HEK293 (cell line): ENCODE measurements around the gene CHMP4A.

ENCODE experiments used
- CTCF ChIA-PET: fragments of 350-600 bp; formaldehyde crosslinking; extraction: SDS; loops from one replicate; lab custom pipeline; 2021; ENCODE audit warnings: antibody characterized with exemption; lab: Yijun Ruan, JAX
- POLR2A ChIA-PET: fragments of 300-600 bp; formaldehyde crosslinking; extraction: SDS; loops from one replicate; lab custom pipeline; 2020; ENCODE audit warnings: antibody characterized with exemption, inconsistent platforms; lab: Yijun Ruan, JAX
- H3K27ac ChIP-seq: fragments of 200-500 bp; sonication (Bioruptor generic); 2 replicates; pipeline ENCODE4 v1.5.1; 2014; ENCODE audit warnings: low read depth, low read length, control low read depth, inconsistent platforms; ENCODE audit errors: extremely low read depth
- H3K36me3 ChIP-seq, 2 experiments: fragments of 200-500 bp in 1 of 2; sonication (Bioruptor generic) in 1 of 2; 1 replicate in 1 of 2; 2 replicates in 1 of 2; pipeline ENCODE4 v1.5.1; 2014 to 2017; ENCODE audit warnings: inconsistent platforms in 2 of 2, low read length in 2 of 2; ENCODE audit not compliant: control insufficient read depth in 2 of 2, insufficient read depth in 1 of 2
- H3K4me1 ChIP-seq: fragments of 200-500 bp; sonication (Bioruptor generic); 2 replicates; pipeline ENCODE4 v1.5.1; 2014; ENCODE audit warnings: mild to moderate bottlenecking, low read length, inconsistent platforms; ENCODE audit not compliant: control insufficient read depth, insufficient read depth
- H3K4me3 ChIP-seq: 2 replicates; pipeline ENCODE4 v1.5.1; 2011; ENCODE audit warnings: low read depth, mild to moderate bottlenecking, control low read depth, low read length, moderate library complexity
- H3K9me3 ChIP-seq: fragments of 200-500 bp; sonication (Bioruptor generic); 2 replicates; pipeline ENCODE4 v1.5.1; 2014; ENCODE audit warnings: low read depth, low read length, inconsistent platforms; ENCODE audit not compliant: control insufficient read depth, insufficient read depth
- GLI2 ChIP-seq: fragments of 450-650 bp; formaldehyde crosslinking; IDR thresholded peaks from 2 replicates; pipeline ENCODE4; 2017; ENCODE audit warnings: missing biosample characterization, missing genetic modification characterization, low read depth, borderline replicate concordance
- GLIS2 ChIP-seq: fragments of 450-650 bp; formaldehyde crosslinking; IDR thresholded peaks from 2 replicates; pipeline ENCODE4 v1.5.1; 2016; ENCODE audit warnings: missing biosample characterization, missing genetic modification characterization
- KLF10 ChIP-seq: fragments of 450-650 bp; IDR thresholded peaks from 2 replicates; pipeline ENCODE4 v1.5.1; 2018; ENCODE audit warnings: missing biosample characterization, mild to moderate bottlenecking, missing genetic modification characterization
- MEIS1 ChIP-seq: sonication (generic); formaldehyde crosslinking; IDR thresholded peaks from 2 replicates; pipeline ENCODE4 v1.8.1; 2022; ENCODE audit warnings: missing genetic modification reagents, mild to moderate bottlenecking, borderline replicate concordance
- PRDM1 ChIP-seq: fragments of 450-650 bp; formaldehyde crosslinking; IDR thresholded peaks from 2 replicates; pipeline ENCODE4; 2016; ENCODE audit warnings: missing biosample characterization, missing genetic modification characterization
- YY1 ChIP-seq: fragments of 450-650 bp; formaldehyde crosslinking; IDR thresholded peaks from 2 replicates; pipeline ENCODE4 v1.5.1; 2018; ENCODE audit warnings: missing biosample characterization, missing genetic modification characterization
- ZEB2 ChIP-seq: fragments of 450-650 bp; formaldehyde crosslinking; IDR thresholded peaks from 2 replicates; pipeline ENCODE4 v1.5.1; 2016; ENCODE audit warnings: missing biosample characterization, missing genetic modification characterization
- ZNF155 ChIP-seq: fragments of 450-650 bp; formaldehyde crosslinking; IDR thresholded peaks from 2 replicates; pipeline ENCODE4 v1.5.1; 2016; ENCODE audit warnings: missing biosample characterization, missing genetic modification characterization
- ZNF175 ChIP-seq: fragments of 450-650 bp; formaldehyde crosslinking; IDR thresholded peaks from 2 replicates; pipeline ENCODE4 v1.5.1; 2016; ENCODE audit warnings: missing biosample characterization, missing genetic modification characterization
- ZNF214 ChIP-seq: fragments of 450-650 bp; formaldehyde crosslinking; IDR thresholded peaks from 2 replicates; pipeline ENCODE4 v1.5.1; 2017; ENCODE audit warnings: missing biosample characterization, mild to moderate bottlenecking, missing genetic modification characterization, borderline replicate concordance
- ZNF23 ChIP-seq: fragments of 450-650 bp; formaldehyde crosslinking; IDR thresholded peaks from 2 replicates; pipeline ENCODE4 v1.5.1; 2016; ENCODE audit warnings: missing biosample characterization, missing genetic modification characterization, borderline replicate concordance
- ZNF350 ChIP-seq: fragments of 450-650 bp; formaldehyde crosslinking; IDR thresholded peaks from 2 replicates; pipeline ENCODE4 v1.5.0; 2017; ENCODE audit warnings: missing biosample characterization, mild to moderate bottlenecking, missing genetic modification characterization
- ZNF398 ChIP-seq: fragments of 450-650 bp; formaldehyde crosslinking; IDR thresholded peaks from 2 replicates; pipeline ENCODE4 v1.5.1; 2017; ENCODE audit warnings: missing biosample characterization, missing genetic modification characterization
- ZNF561 ChIP-seq: fragments of 450-650 bp; IDR thresholded peaks from 2 replicates; pipeline ENCODE4 v1.5.1; 2018; ENCODE audit warnings: missing biosample characterization, missing genetic modification characterization, borderline replicate concordance
- ZNF629 ChIP-seq: fragments of 450-650 bp; formaldehyde crosslinking; IDR thresholded peaks from 2 replicates; pipeline ENCODE4 v1.5.1; 2017; ENCODE audit warnings: missing biosample characterization, missing genetic modification characterization
- ZNF701 ChIP-seq: fragments of 450-650 bp; formaldehyde crosslinking; IDR thresholded peaks from 2 replicates; pipeline ENCODE4 v1.5.1; 2016; ENCODE audit warnings: missing biosample characterization, missing genetic modification characterization
- ZSCAN30 ChIP-seq: fragments of 450-650 bp; IDR thresholded peaks from 2 replicates; pipeline ENCODE4 v1.5.1; 2018; ENCODE audit warnings: missing biosample characterization, mild to moderate bottlenecking, missing genetic modification characterization, moderate library complexity
- TF ChIP-seq, protein P1 (sequence below): fragments of 450-650 bp; formaldehyde crosslinking; IDR thresholded peaks from 2 replicates; pipeline ENCODE4 v1.5.1; 2016; ENCODE audit warnings: missing biosample characterization, missing genetic modification characterization
- TF ChIP-seq, protein P2 (sequence below): fragments of 450-650 bp; formaldehyde crosslinking; IDR thresholded peaks from 2 replicates; pipeline ENCODE4 v1.5.1; 2016; ENCODE audit warnings: missing biosample characterization, missing genetic modification characterization, borderline replicate concordance

Gene CHMP4A

DNA sequence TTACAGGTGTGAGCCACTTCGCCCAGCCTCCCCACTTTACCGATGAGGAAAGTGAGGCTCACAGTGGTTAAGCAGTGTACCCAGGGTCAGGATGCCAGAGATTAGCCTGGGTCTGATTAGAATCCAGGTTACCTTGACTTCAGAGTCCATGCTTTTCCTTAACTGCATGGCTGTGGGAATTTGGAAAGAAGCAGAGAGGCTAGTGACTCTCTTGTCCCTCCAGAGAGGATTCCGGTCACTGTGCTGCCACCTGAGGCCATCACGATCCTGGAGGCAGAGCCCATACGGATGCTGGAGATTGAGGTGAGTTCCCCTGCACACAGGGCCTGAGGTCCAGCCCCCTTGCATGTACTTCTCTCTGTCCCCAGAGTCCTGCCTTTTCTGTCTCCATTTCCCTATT is 36.7 kb downstream of the CHMP4A start:
- TF ChIP-seq PRDM1 (tag by site-specific recombination) (no peak), ZEB2 (no peak)
- TF ChIP-seq, protein P1, sequence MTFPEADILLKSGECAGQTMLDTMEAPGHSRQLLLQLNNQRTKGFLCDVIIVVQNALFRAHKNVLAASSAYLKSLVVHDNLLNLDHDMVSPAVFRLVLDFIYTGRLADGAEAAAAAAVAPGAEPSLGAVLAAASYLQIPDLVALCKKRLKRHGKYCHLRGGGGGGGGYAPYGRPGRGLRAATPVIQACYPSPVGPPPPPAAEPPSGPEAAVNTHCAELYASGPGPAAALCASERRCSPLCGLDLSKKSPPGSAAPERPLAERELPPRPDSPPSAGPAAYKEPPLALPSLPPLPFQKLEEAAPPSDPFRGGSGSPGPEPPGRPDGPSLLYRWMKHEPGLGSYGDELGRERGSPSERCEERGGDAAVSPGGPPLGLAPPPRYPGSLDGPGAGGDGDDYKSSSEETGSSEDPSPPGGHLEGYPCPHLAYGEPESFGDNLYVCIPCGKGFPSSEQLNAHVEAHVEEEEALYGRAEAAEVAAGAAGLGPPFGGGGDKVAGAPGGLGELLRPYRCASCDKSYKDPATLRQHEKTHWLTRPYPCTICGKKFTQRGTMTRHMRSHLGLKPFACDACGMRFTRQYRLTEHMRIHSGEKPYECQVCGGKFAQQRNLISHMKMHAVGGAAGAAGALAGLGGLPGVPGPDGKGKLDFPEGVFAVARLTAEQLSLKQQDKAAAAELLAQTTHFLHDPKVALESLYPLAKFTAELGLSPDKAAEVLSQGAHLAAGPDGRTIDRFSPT (tag by site-specific recombination) = no peak
- peaks cover 0 to 54% of the 10 kb centered on the region in 2 experiments; a peak in 2 of 3 replicates for H3K36me3 ChIP-seq
- no peak overlapping the region for H3K4me3 ChIP-seq
- H3K4me1 ChIP-seq = no peaks in the 10 kb centered on the region
- ChIA-PET POLR2A (interaction anchor here (0.9 kb wide), 1 partner anchor 40 kb away, joined by 4 read pairs; the partner anchor contains the start of gene PSME1), CTCF (no interaction called here)
- H3K9me3 ChIP-seq = no peaks in the 10 kb centered on the region
- 0 out of 2 replicates have a peak overlapping the region, but pooled peaks have one; percentile 9 for H3K27ac ChIP-seq

GRCh38 chr14:24172871-24173281 is 40.4 kb downstream of the CHMP4A start:
- peaks cover 0 to 18% of the 10 kb centered on the region in 2 experiments; a peak in 2 of 3 replicates for H3K36me3 ChIP-seq
- H3K4me1 ChIP-seq = no peaks in the 10 kb centered on the region
- POLR2A ChIA-PET = interaction anchor here (1.5 kb wide), 1 partner anchor 13 kb away, joined by 3 read pairs; no protein-coding TSS in a partner anchor
- CTCF ChIA-PET = no interaction called here
- H3K9me3 ChIP-seq = no peaks in the 10 kb centered on the region
- H3K4me3 ChIP-seq = no peak overlapping the region
- TF ChIP-seq ZNF561 (tag by site-specific recombination) (no peak), ZNF629 (no peak), GLIS2 (tag by site-specific recombination) (no peak), ZNF175 (tag by site-specific recombination) (no peak), ZNF350 (no peak), KLF10 (no peak), ZNF398 (tag by site-specific recombination) (no peak), GLI2 (tag by site-specific recombination) (no peak), ZNF701 (tag by site-specific recombination) (no peak), YY1 (tag by site-specific recombination) (no peak), ZNF155 (tag by site-specific recombination) (no peak), ZNF23 (tag by site-specific recombination) (no peak), ZNF214 (tag by site-specific recombination) (no peak), MEIS1 (no peak), ZSCAN30 (no peak)
- TF ChIP-seq, protein P2, sequence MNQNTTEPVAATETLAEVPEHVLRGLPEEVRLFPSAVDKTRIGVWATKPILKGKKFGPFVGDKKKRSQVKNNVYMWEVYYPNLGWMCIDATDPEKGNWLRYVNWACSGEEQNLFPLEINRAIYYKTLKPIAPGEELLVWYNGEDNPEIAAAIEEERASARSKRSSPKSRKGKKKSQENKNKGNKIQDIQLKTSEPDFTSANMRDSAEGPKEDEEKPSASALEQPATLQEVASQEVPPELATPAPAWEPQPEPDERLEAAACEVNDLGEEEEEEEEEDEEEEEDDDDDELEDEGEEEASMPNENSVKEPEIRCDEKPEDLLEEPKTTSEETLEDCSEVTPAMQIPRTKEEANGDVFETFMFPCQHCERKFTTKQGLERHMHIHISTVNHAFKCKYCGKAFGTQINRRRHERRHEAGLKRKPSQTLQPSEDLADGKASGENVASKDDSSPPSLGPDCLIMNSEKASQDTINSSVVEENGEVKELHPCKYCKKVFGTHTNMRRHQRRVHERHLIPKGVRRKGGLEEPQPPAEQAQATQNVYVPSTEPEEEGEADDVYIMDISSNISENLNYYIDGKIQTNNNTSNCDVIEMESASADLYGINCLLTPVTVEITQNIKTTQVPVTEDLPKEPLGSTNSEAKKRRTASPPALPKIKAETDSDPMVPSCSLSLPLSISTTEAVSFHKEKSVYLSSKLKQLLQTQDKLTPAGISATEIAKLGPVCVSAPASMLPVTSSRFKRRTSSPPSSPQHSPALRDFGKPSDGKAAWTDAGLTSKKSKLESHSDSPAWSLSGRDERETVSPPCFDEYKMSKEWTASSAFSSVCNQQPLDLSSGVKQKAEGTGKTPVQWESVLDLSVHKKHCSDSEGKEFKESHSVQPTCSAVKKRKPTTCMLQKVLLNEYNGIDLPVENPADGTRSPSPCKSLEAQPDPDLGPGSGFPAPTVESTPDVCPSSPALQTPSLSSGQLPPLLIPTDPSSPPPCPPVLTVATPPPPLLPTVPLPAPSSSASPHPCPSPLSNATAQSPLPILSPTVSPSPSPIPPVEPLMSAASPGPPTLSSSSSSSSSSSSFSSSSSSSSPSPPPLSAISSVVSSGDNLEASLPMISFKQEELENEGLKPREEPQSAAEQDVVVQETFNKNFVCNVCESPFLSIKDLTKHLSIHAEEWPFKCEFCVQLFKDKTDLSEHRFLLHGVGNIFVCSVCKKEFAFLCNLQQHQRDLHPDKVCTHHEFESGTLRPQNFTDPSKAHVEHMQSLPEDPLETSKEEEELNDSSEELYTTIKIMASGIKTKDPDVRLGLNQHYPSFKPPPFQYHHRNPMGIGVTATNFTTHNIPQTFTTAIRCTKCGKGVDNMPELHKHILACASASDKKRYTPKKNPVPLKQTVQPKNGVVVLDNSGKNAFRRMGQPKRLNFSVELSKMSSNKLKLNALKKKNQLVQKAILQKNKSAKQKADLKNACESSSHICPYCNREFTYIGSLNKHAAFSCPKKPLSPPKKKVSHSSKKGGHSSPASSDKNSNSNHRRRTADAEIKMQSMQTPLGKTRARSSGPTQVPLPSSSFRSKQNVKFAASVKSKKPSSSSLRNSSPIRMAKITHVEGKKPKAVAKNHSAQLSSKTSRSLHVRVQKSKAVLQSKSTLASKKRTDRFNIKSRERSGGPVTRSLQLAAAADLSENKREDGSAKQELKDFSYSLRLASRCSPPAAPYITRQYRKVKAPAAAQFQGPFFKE (tag by site-specific recombination) = no peak
- no peak overlapping the region for H3K27ac ChIP-seq
